C4-2B (cell line): ENCODE measurements around the gene TRIML1.

ENCODE experiments used
- H3K27ac ChIP-seq: fragments of 450-650 bp; 2 replicates; pipeline ENCODE4 v1.5.1; 2017
- CTCF ChIP-seq: fragments of 450-650 bp; conservative IDR thresholded peaks from 2 replicates; pipeline ENCODE4 v1.5.1; 2017; ENCODE audit warnings: mild to moderate bottlenecking
- ZFX ChIP-seq: fragments of 450-650 bp; IDR thresholded peaks from 2 replicates; pipeline ENCODE4 v1.6.1; 2017

TRIML1 gene

GRCh38 chr4:188195389-188195985 lies 56.2 kb downstream of the TRIML1 start:
- H3K27ac ChIP-seq, result no peak overlapping the region
- TF ChIP-seq CTCF, result no peak
- TF ChIP-seq ZFX, result no peak

GRCh38 chr4:188196134-188196735 lies 57.0 kb downstream of the TRIML1 start:
- TF ChIP-seq ZFX (no peak), CTCF (no peak)
- H3K27ac ChIP-seq, result no peak overlapping the region
